NCI-H82 treated with DMSO at 0.1 percent for 48 hours (cell line): ENCODE measurements around the gene STRA6.

ENCODE experiments used
- DNase-seq: peaks from one replicate; lab custom pipeline; 2025; ENCODE audit not compliant: unreplicated experiment; lab: John Stamatoyannopoulos, UW

Gene STRA6, protein sequence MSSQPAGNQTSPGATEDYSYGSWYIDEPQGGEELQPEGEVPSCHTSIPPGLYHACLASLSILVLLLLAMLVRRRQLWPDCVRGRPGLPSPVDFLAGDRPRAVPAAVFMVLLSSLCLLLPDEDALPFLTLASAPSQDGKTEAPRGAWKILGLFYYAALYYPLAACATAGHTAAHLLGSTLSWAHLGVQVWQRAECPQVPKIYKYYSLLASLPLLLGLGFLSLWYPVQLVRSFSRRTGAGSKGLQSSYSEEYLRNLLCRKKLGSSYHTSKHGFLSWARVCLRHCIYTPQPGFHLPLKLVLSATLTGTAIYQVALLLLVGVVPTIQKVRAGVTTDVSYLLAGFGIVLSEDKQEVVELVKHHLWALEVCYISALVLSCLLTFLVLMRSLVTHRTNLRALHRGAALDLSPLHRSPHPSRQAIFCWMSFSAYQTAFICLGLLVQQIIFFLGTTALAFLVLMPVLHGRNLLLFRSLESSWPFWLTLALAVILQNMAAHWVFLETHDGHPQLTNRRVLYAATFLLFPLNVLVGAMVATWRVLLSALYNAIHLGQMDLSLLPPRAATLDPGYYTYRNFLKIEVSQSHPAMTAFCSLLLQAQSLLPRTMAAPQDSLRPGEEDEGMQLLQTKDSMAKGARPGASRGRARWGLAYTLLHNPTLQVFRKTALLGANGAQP

DNA sequence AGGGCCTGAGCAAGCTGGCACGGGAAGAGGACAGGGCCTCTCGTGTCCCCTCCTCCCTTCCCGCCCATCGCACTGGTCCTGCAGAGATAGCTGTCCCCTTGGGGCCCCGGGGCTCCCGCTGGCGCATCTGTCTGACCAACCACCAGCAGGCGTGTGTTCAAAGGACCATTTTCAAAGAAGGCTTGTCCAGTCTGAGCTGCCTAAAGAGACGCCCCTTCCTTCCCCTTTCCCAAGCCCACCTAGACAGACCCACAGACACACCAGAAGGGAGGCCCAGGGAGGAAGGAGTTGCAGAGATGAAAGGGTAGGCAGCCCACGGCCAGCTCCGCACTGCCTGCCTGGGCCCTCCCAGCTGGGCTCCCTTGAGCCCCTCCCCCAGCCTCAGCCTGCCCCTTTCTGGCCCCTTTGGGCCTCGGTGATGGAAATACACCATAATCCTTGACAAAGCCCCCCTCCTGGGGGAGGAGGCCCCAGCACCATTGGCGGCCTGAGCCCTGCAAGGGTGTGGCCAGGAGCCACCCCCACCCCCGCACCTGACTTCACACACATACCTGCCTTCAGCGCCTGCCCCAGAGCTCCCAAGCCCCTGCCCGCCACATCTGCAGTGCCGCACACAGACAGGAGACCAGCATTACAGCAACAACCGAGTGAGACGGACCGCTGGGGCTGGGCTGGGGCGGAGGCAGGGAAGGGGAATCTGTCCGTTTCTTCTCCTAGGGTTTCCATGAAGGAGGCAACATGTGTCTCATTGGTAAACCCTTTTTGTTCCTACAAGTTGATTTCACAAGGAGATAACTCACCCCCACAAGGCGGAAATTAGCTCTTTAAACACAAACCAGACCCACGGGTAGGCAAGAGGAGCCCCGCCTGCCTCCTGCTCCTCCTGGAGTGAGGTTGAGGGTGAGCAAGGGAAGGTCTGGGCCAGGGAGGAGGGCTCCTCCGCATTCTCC lies at the start of gene STRA6:
Gene STRA6 (minus strand): TSS at position 336 of the 950 bp plus-strand sequence. CDS start 520 bp downstream, outside the sequence.
- DNase-seq: peak; percentile 79

DNA sequence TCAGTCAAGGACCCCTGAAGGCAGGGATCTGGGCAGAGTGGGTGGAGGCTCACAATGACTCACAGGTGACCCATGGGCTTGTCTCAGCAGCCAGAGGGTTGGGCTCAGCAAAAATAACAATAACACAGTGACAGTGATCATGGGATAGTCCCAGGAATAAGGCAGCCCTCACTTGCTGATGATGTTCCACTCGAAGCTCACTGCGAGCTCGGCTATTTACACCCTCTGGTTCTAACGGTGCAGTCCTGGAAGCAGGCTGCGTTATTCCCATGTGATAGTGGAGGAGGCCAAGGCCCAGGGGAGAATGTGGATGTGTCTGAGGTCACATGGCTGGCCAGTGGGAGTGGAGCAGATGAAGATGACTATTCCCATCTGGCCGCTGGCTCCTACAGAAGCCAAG lies 49.7 kb upstream of the STRA6 start:
- DNase-seq: no peak

DNA sequence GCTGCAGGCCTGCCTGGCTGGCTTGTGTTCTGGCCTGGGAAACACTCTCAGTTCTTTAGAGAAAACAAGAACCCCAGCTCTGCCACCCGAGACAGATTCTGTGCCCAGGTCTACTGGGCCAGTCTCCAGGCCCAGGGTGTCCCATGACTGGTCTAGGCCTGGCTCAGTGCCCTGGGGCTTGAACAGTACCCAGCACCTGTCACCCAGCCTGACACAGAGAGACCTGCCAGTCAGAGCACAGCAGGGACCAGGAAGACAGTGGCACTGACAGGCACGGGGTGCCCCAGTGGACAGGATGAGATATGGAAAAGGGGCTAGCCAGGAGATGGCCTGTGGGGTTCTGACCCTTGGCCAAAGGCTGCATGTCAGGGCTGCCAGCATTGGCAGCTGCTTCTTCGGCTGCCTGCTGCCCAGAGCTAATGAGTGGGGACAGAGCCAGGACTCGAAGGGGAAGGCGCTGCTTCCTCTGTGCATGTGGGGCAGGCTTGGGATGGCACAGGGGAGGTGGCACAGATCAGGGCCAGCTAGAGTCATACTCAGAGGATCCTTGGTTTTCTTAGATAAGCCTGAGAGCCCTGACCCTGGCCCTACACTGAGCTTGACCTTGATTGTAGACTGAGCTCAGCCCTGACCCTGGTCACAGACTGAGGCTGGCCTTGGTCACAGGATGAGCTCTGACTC lies 48.7 kb upstream of the STRA6 start:
- no peak for DNase-seq

DNA sequence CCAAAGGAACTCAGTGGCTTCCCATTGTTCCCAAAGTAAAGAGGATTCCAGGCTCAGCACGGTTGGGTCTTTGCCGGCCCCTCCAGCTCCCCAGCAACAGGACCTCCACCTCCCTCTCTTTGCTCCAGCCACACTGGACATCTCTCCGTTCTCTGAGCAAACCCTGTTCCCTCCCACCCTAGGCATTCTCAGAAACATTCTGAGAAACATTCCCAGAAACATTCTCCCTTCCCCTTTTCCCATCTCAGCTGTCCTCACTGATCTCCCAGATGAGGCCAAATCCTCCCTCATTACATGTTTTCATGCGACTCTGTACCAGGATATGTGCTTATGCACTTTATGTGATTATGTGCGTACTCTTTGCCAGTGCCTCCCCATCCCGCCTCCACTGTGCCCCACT lies 47.7 kb upstream of the STRA6 start:
- no peak for DNase-seq

DNA sequence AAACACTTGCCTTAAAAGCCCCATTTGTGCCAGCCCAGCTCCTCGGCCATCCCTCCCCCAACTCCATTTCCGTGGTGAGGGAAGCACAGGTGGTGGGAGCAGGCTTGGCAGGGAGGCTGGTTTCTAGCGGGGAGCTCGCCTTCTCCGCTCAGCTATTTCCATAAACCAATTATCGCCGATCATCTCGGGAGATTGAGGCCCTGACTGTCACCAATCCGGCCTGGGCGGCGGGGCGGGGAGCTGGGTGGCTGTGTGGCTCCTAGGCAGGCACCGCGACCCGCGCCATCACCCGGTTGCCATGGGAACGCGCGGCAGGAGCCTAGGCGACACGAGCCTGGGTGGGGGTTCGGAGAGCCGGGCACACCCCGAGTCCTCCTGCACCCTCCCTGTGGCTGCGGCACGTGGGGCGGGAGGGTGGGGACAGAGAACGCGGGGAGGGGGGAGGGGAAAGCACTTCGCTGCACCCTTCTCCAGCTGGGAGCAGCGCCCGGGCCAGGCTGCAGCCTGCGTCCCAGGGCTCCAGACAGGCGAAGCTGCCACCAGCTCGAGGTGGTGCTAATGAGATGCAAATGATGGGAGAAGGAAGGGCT lies 42.9 kb upstream of the STRA6 start:
- DNase-seq: peak; percentile 94

DNA sequence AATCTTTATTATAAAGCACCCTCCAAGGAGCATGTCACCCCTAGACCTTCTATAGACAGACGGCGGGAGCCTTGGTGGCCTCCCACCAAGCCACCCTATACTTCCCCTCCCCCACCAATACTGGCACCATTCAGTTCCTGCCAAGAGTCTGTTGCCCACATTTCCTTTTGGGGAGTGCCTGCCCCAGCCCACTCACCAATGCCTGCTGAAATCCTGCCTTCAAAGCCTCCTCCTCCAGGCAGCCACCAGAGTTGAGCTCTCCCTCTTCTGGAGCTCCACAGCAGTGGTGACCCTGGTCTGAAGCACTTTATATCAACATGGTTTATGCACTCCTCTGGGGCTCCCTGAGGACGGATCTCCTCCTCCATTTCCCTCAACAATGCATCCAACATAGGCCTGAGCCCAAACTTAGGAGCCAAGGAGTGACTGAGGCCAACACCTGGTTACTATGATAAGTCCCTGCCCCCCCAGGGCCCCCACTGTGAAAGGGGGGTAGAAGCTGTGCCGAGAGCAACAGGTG lies 42.3 kb upstream of the STRA6 start:
- DNase-seq: no peak

DNA sequence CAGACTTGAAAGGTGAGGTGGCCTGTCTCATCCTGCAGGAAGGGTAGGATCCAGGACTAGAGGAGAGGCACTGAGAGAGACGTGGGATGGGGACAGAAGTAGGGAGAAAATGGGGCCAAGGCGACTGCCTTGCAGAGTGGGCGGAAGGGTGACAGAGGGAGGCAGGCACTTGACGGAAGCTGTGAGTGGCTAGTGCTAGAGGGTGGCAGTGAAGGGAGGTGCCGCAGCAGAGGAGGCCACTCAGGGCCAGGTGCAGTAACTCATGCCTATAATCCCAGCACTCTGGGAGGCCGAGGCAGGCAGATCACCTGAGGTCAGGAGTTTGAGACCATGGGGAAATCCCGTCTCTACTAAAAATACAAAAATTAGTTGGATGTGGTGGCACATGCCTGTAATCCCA lies 40.8 kb upstream of the STRA6 start:
- DNase-seq: no peak

DNA sequence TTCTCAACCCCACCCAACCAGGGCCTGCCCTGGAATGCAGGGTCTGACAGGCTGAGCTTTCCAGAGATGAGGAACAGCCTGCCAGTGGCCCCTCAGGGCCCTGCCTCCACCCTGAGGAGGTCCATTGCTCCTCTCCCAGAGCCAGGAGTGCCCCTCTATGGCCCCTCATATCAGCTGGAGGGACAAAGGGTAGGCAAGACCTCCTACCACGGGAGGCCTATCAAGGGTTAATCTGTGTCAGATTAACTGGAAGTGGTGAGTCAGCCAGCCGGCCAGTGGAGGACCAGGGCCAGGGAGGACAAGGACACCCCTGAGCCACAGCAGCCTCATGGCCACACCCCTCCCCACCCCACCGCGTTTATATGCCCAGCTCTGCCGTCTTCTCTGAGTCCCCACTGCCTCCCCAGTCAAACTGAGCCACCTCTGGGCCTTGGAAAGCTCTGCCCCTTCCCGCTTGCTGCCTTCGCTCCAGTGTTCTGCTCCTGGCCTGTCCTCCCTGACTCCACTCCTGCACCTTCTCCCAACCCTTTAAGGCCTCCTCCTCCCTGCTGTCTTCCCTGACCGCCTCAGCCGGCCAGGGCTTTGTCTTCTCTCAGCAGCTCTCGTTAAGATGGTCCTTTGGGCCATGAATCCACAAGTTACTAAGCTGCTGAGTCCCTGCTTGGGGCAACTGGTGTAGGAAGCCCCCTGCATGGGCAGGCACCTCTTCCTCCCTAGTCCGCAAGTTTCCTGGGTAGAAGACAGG lies 40.0 kb upstream of the STRA6 start:
- DNase-seq: no peak

DNA sequence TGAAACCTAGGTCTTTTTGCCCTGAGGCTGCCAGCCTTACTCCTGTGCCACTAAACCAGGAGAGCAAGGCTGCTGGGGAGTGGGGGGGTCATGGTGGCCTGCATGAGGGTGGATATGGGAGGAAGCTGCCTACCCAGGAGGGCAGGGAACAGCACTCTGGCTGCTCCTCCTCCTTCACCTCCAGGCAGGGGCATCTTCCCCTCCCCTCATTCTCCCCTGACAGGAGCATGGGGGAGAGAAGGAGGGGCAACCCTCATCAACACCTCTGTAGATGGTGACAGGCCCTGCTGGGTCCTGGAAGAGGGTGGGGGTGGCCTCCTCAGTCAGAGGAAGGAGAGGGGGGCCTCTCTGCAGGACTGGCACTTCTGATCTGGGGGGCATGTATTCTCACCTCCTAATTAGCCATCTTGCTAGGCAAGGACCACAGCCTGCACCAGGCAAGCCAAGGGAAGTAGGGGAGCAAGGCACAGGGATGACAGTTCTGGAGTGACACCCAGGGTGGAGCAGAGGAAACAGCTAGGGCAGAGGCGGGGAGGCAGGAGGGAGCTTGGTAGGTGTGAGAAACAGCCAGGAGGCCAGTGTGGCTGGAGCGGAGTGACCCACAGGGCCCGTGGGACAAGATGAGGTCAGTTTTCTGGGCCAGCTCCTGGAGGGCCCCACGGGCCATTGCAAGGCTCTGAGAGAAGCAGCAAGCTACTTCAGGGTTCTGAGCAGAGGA lies 38.5 kb upstream of the STRA6 start:
- DNase-seq: no peak

DNA sequence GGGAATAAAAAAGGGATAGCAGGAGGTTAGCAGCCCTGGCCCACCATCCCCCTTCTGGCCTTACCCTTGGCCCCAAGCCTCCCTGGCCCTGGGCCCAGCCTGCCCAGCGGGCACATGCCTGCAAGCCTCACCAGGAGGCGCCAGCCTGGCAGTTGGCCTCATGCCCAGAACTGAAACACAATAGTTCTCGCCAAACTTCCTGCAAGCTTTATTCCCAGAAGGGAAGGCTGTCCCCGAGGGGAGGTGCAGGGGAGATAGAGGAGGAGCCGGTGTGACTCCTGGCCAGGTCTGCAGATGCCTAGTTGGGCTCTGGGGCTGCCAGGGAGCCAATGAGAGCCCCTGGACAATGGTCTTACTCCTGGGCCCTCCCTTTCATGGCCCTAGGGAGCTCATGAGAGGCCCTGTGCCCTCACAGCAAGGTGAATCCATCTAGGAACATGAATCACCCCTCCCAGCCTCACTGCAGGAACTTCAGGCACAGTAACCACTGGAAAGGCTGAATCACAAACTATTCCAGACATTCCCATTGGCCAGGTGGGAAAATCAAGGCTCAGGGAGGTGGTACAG lies 37.5 kb upstream of the STRA6 start:
- DNase-seq: peak; percentile 57

DNA sequence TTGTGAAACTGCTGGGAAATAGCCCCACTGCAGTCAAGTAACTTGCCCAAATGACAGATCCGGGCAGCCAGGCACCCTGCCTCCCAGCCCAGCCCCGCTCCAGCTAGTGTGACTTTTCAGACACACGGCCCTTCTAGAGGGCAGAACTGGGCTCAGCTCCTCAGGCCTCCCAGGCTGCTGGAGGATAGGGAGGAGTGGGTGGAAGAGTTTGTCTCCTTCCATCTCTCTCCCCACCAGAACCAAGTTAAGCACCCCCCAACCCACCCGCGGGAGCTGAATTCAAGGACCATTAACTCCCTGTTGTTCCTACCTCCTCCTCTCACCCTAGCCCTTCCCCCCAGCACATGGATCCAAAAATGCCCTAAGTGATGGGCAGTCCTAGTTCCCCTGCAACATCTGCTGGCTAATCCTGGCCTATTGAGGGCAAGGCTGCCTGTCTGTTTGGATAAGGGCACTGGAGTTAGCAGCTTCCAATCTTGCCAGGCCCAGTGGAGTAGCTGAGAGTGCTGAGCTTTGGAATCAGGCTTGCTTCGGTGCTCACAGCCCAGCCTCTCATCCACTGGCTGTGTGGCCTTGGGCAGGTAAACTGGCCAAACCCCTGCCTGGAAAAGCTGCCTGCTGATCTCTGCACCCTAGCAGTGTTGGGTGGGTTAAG lies 36.6 kb upstream of the STRA6 start:
- DNase-seq: peak; percentile 40

DNA sequence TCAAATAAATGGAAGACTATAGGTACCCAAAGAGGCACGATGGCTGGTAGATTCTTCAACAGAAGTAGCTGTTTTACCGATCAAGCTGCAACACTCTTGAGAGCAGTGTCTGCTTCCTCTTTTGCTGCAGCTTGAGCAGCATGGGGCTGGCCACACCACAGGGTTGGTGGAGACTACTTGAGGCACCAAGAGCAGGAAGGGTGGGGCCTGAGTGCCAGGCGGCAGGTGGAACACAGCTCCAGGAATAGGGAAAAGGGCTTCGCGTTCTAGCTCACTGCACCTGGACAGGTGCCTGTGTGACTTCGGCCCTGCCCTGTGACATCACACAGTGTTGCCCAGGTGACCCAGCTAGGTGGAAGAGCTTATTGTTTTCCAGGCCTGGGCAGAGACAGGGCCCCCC lies 33.4 kb upstream of the STRA6 start, which contains the start of gene CCDC33:
Gene CCDC33 (plus strand): TSS at position 365 of the 400 bp plus-strand sequence. CDS start 394 bp downstream, outside the sequence.
- DNase-seq: no peak

DNA sequence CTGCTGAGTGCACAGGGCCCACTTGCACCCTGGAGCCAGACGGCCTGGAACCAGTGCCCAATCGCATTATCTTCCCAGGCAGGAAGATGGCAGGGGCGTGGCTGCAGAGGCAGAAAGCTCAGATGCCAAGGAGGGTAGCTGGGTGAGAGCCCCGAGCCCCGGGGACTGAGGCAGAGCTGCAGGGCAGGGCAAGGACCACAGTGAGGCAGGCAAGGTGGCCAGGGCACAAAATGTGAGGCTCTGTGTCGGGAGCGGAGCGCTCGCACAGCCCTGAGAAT lies 31.9 kb upstream of the STRA6 start:
- no peak for DNase-seq

DNA sequence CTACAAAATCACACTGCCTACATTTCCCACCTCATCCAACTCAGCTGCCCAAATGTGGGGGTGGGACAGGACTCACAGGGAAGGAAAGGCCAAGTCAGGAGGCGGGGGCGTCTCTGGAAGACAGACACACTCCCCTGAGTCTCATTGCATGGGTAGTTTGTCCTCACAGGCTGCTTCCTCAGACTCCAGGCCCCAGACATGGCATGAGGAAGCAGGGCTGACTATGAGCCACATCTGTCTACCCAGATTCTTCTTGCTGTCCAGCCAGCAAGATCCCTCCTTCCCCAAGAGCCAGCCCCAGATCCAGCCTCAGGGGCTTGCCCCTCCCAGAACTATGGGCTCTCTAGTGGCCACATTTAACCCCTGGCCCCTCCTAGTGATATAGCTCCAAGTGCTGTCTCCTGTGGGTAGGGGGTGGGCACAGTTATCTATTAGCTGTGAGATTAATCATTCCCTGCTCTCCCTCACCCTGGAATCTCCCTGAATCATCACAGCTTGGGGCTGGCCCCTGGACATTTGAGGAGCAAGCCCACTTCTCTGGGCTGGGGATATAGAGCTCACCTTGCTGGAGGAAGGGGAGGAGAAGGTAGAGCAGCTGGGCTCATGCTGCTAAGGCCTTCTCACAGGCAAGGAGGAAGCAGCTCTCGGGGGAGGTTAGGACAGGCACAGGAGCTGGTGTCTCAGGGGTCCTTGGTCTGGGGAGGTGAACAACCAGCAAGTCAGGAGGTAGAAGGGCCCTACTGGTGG lies 31.4 kb upstream of the STRA6 start:
- peak; percentile 27 for DNase-seq

DNA sequence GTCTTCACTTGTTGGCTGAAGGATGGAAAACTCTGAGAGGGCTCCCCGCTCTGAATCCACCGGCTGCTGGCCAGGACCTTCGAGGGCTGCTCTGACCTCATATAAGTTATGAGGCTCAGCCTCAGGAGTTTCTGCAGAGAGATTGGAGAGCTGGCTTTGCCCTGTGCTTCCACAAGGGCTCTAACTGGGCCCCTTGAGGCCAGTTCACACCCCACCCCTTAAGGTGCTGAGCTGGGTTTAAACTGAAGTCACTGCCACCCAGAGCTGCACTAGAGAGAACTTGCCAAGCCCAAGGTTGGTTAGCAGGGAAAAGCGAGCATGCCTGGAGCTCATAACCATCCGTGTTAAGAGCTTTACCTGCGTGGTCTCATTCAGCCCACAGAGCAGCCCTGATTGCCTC lies 30.8 kb upstream of the STRA6 start:
- DNase-seq: no peak

DNA sequence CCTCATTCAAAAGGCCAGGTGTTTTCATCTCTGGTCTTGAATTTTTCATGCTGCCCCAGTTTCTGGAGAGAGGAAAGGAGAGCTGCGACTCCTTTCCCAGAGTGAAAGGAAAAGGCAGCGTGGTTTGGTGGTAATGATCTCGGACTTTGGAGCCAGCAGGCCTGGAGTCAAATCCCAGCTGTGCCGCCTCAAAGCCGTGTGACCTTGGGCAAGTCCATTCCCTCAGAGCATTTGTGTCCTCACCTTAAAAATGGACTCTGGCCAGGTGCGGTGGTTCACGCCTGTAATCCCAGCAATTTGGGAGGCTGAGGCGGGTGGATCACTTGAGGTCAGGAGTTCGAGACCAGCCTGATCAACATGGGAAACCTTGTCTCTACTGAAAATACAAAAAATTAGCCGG lies 28.9 kb upstream of the STRA6 start:
- no peak for DNase-seq

DNA sequence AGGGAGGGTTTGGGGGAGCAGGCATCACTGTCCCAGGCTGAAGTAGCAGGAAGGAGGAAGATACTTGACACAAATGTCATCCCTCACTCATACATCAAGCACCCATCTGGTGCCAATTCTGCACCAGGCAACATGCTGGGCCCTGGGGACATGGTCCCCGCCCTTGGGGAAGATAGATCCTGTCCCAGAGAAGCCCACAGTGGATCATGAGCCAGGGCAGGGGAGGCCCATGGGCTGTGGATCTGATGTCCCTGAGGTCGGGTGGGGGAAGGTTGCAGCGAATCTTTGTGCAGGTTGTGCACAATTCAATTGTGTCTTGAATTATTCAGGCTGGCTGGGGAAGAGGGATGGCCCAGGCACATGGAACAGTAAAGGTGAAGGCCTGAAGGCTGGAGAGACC lies 27.1 kb upstream of the STRA6 start:
- no peak for DNase-seq

DNA sequence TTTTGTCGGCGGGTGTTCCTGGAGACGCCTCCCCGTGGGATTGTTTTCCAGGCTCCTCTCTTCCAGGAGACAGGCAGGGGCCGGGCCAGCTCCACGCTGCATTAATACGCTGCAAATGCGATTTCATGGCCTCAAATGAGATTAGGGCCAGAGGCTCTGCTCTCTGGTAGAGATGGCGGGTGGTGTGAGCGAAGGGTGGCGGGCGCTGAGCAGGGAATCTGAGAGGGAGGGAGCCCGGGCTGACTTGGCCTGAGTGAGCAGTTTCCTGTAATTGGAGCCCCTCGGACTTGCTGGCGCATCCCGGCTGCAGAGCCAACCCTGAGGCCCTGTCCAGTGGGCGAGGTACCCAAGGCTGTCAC lies 26.1 kb upstream of the STRA6 start:
- peak; percentile 94 for DNase-seq
